Erythroblast (primary cell): ENCODE results near the gene RASAL1.

Experiments used
- GATA1 ChIP-seq: IDR thresholded peaks from 2 replicates; pipeline ENCODE4 v1.6.1; 2011; ENCODE audit warnings: low read depth, mild to moderate bottlenecking, control low read depth, low read length, moderate library complexity
- POLR2A ChIP-seq: IDR thresholded peaks from 2 replicates; pipeline ENCODE4 v1.6.1; 2011; ENCODE audit warnings: mild to moderate bottlenecking, low read length

GRCh38 chr12:113172185-113172584, 36.6 kb upstream of the RASAL1 start:
- TF ChIP-seq POLR2A (no peak), GATA1 (no peak)
